ENCODE measurements around the gene BCAR3.
"Not testable (repeated sequence)": the region's sequence is repeated elsewhere in the genome, so short reads cannot be mapped to it uniquely, and the experiment has no call there.

BCAR3 gene

GRCh38 chr1:93707956-93708355, 26.3 kb upstream of the BCAR3 start:
- no peak for DNase-seq (ENCODE audit: low read depth in 2 of 3, low spot score in 2 of 3)

GRCh38 chr1:93705892-93706500, 24.4 kb upstream of the BCAR3 start:
- DNase-seq (ENCODE audit: low read depth in 2 of 3, low spot score in 2 of 3) = no peak

GRCh38 chr1:93704052-93704451, 22.4 kb upstream of the BCAR3 start:
- DNase-seq (ENCODE audit: low read depth in 2 of 3, low spot score in 2 of 3) = no peak

- no peak for DNase-seq (ENCODE audit: low read depth in 2 of 3, low spot score in 2 of 3)
Observed at GRCh38 chr1:93703643-93704042, 22.0 kb upstream of the BCAR3 start.

GRCh38 chr1:93702828-93703183, 21.2 kb upstream of the BCAR3 start:
- no peak for DNase-seq (ENCODE audit: low read depth in 2 of 3, low spot score in 2 of 3)

- no peak for DNase-seq (ENCODE audit: low read depth in 2 of 3, low spot score in 2 of 3)
Observed at GRCh38 chr1:93702111-93702827, 20.6 kb upstream of the BCAR3 start.

- no peak for DNase-seq (ENCODE audit: low read depth in 2 of 3, low spot score in 2 of 3)
Observed at GRCh38 chr1:93701629-93702028, 20.0 kb upstream of the BCAR3 start.

- no peak for DNase-seq (ENCODE audit: low read depth in 2 of 3, low spot score in 2 of 3)
Observed at GRCh38 chr1:93700532-93701469, 19.2 kb upstream of the BCAR3 start.

- DNase-seq (ENCODE audit: low read depth in 2 of 3, low spot score in 2 of 3) = no peak
Observed at GRCh38 chr1:93699503-93700168, 18.0 kb upstream of the BCAR3 start.

GRCh38 chr1:93699049-93699384, 17.4 kb upstream of the BCAR3 start:
- DNase-seq (ENCODE audit: low read depth in 2 of 3, low spot score in 2 of 3) = no peak

GRCh38 chr1:93698329-93699048, 16.9 kb upstream of the BCAR3 start:
- DNase-seq (ENCODE audit: low read depth in 2 of 3, low spot score in 2 of 3) = no peak

GRCh38 chr1:93697566-93697965, 15.9 kb upstream of the BCAR3 start:
- not testable (repeated sequence) for DNase-seq (ENCODE audit: low read depth in 2 of 3, low spot score in 2 of 3)

- DNase-seq (ENCODE audit: low read depth in 2 of 3, low spot score in 2 of 3) = no peak
Observed at GRCh38 chr1:93695411-93696005, 13.9 kb upstream of the BCAR3 start.

GRCh38 chr1:93694819-93695218, 13.2 kb upstream of the BCAR3 start:
- no peak for DNase-seq (ENCODE audit: low read depth in 2 of 3, low spot score in 2 of 3)

- DNase-seq (ENCODE audit: low read depth in 2 of 3, low spot score in 2 of 3) = no peak
Observed at GRCh38 chr1:93694039-93694438, 12.4 kb upstream of the BCAR3 start.

- DNase-seq (ENCODE audit: low read depth in 2 of 3, low spot score in 2 of 3) = no peak
Observed at GRCh38 chr1:93692983-93693591, 11.4 kb upstream of the BCAR3 start.

GRCh38 chr1:93692451-93692861, 10.8 kb upstream of the BCAR3 start:
- DNase-seq (ENCODE audit: low read depth in 2 of 3, low spot score in 2 of 3) = no peak

GRCh38 chr1:93692026-93692425, 10.4 kb upstream of the BCAR3 start:
- DNase-seq (ENCODE audit: low read depth in 2 of 3, low spot score in 2 of 3) = no peak

- no peak for DNase-seq (ENCODE audit: low read depth in 2 of 3, low spot score in 2 of 3)
Observed at GRCh38 chr1:93690921-93691789, 9.5 kb upstream of the BCAR3 start.

All from activated CD8-positive, alpha-beta memory T cell treated with anti-CD3 and anti-CD28 coated beads for 48 hours (primary cell).